Measurements from ENCODE around the gene MAGI2. TPM values are rescaled to one million over a fixed set of nuclear protein-coding genes. Genes with fewer than 3 reads are reported as not detected.

The MAGI2 gene
- 0.36 TPM for polyA plus RNA-seq (2012; ENCODE audit: low read depth, missing spikeins)

- no peak for TF ChIP-seq POLR2A (IDR thresholded peaks at IDR 0.05; ENCODE audit: low read depth, low read length)
- TF ChIP-seq PAX5 (IDR thresholded peaks at IDR 0.05; ENCODE audit: insufficient read depth, low read length, severe bottlenecking), result no peak
- no peak for TF ChIP-seq POU2F2 (IDR thresholded peaks at IDR 0.05; ENCODE audit: low read depth, low read length)
- TF ChIP-seq SPI1 (IDR thresholded peaks at IDR 0.05; ENCODE audit: low read depth, low read length), result no peak
- TF ChIP-seq POLR2AphosphoS5 (IDR thresholded peaks at IDR 0.05; ENCODE audit: low read depth, low read length), result no peak
- no peak for TF ChIP-seq TAF1 (IDR thresholded peaks at IDR 0.05; ENCODE audit: low read depth, low read length)
- FAIRE-seq (no peak), DNase-seq (ENCODE audit: insufficient read length, low spot score) (no peak)
Observed at GRCh38 chr7:79453558-79454360, at the start of gene MAGI2. MAGI2 (minus strand) TSS chr7:79453667; CDS start chr7:79453320, 347 bp downstream.

DNA sequence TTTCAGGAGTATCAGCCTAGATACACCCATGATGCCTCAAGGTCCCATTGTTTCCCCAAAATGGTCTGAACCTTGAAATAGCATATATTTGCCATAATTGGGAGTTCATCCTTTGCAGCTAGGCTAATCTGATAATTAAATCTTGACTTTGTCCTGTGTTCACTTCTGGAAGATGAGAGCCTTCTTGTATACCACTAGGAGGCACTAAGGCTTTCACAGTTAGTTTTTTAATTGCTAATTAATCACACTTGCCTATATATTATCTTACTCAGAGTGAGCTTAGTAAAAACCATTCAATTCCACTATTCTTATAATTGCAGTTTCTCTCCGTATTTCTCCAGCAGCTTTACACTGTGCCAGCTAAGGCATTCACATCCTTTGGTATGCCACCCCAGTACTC lies 48.7 kb upstream of the MAGI2 start:
- TF ChIP-seq POLR2A (IDR thresholded peaks at IDR 0.05; ENCODE audit: low read depth, low read length), result no peak
- no peak for TF ChIP-seq PAX5 (IDR thresholded peaks at IDR 0.05; ENCODE audit: insufficient read depth, low read length, severe bottlenecking)
- no peak for TF ChIP-seq POLR2AphosphoS5 (IDR thresholded peaks at IDR 0.05; ENCODE audit: low read depth, low read length)
- no peak for TF ChIP-seq TAF1 (IDR thresholded peaks at IDR 0.05; ENCODE audit: low read depth, low read length)
- no peak for TF ChIP-seq POU2F2 (IDR thresholded peaks at IDR 0.05; ENCODE audit: low read depth, low read length)
- no peak for TF ChIP-seq SPI1 (IDR thresholded peaks at IDR 0.05; ENCODE audit: low read depth, low read length)
- no peak for DNase-seq (ENCODE audit: insufficient read length, low spot score)
- no peak for FAIRE-seq

DNA sequence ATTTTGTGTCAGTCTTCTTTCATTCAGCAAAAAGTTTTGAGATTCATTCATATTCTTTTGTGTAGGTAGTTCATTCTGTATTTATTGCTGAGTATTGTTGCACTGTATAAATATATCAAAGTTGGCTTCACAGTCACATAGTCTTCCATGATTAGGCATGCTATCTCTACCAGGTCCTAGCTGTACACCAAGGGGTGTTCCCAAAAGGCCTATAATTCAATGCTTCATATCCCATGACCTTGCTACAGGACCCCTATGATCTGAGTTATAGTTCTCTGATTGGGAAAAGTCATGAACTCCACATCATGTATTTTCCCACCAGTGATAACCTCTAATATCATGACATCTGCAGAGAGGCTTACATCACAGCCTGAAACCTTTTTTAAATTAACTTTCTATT lies 47.3 kb upstream of the MAGI2 start:
- DNase-seq (ENCODE audit: insufficient read length, low spot score) (no peak), FAIRE-seq (no peak)
- TF ChIP-seq POLR2A (IDR thresholded peaks at IDR 0.05; ENCODE audit: low read depth, low read length) (no peak), SPI1 (IDR thresholded peaks at IDR 0.05; ENCODE audit: low read depth, low read length) (no peak), POLR2AphosphoS5 (IDR thresholded peaks at IDR 0.05; ENCODE audit: low read depth, low read length) (no peak), TAF1 (IDR thresholded peaks at IDR 0.05; ENCODE audit: low read depth, low read length) (no peak), PAX5 (IDR thresholded peaks at IDR 0.05; ENCODE audit: insufficient read depth, low read length, severe bottlenecking) (no peak), POU2F2 (IDR thresholded peaks at IDR 0.05; ENCODE audit: low read depth, low read length) (no peak)

GRCh38 chr7:79497728-79498127 lies 44.3 kb upstream of the MAGI2 start:
- DNase-seq (ENCODE audit: insufficient read length, low spot score) (no peak), FAIRE-seq (no peak)
- TF ChIP-seq PAX5 (IDR thresholded peaks at IDR 0.05; ENCODE audit: insufficient read depth, low read length, severe bottlenecking) (no peak), POLR2AphosphoS5 (IDR thresholded peaks at IDR 0.05; ENCODE audit: low read depth, low read length) (no peak), SPI1 (IDR thresholded peaks at IDR 0.05; ENCODE audit: low read depth, low read length) (no peak), POU2F2 (IDR thresholded peaks at IDR 0.05; ENCODE audit: low read depth, low read length) (no peak), POLR2A (IDR thresholded peaks at IDR 0.05; ENCODE audit: low read depth, low read length) (no peak), TAF1 (IDR thresholded peaks at IDR 0.05; ENCODE audit: low read depth, low read length) (no peak)

- FAIRE-seq (no peak), DNase-seq (ENCODE audit: insufficient read length, low spot score) (no peak)
- TF ChIP-seq TAF1 (IDR thresholded peaks at IDR 0.05; ENCODE audit: low read depth, low read length) (no peak), POU2F2 (IDR thresholded peaks at IDR 0.05; ENCODE audit: low read depth, low read length) (no peak), POLR2AphosphoS5 (IDR thresholded peaks at IDR 0.05; ENCODE audit: low read depth, low read length) (no peak), POLR2A (IDR thresholded peaks at IDR 0.05; ENCODE audit: low read depth, low read length) (no peak), SPI1 (IDR thresholded peaks at IDR 0.05; ENCODE audit: low read depth, low read length) (no peak), PAX5 (IDR thresholded peaks at IDR 0.05; ENCODE audit: insufficient read depth, low read length, severe bottlenecking) (no peak)
Observed at GRCh38 chr7:79495544-79496272, 42.2 kb upstream of the MAGI2 start.

DNA sequence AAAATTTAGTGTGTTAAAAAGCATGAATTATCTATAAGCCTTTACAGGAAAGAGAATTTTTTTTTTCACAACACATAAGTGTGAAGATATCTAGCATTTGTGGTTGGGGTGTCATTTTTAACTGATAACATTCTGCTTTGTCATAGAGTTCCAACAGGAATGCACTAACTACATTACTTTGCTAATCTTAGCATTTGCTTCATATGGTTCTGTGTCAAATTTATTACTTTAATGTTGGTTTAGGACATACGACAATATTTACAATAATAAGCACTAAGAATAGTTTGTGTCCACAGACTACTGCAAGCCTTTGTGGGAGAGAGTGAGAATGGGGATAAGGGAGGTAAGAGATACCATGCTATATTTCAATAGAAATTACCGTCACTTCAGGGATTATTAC lies 40.6 kb upstream of the MAGI2 start:
- no peak for FAIRE-seq
- no peak for TF ChIP-seq POLR2A (IDR thresholded peaks at IDR 0.05; ENCODE audit: low read depth, low read length)
- TF ChIP-seq POU2F2 (IDR thresholded peaks at IDR 0.05; ENCODE audit: low read depth, low read length), result no peak
- TF ChIP-seq PAX5 (IDR thresholded peaks at IDR 0.05; ENCODE audit: insufficient read depth, low read length, severe bottlenecking), result no peak
- TF ChIP-seq TAF1 (IDR thresholded peaks at IDR 0.05; ENCODE audit: low read depth, low read length), result no peak
- no peak for TF ChIP-seq SPI1 (IDR thresholded peaks at IDR 0.05; ENCODE audit: low read depth, low read length)
- no peak for TF ChIP-seq POLR2AphosphoS5 (IDR thresholded peaks at IDR 0.05; ENCODE audit: low read depth, low read length)
- no peak for DNase-seq (ENCODE audit: insufficient read length, low spot score)

DNA sequence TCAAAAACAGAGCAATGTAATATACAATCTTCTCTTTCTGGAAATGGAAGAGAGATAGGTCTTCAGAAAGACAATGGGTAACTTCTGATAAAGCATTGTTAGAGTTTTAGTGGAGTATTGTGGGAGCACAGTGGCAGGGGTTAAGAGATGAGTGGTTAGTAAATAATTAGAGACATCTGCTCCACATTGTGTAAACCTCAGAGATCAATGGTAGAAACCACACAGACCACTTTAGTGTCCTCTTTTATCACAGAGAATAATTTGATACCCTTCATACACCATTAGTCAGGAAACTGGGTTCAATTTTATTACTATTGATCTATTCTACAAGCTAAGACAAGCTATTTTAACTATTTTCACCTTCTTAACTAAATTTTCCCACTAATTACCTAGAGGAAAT lies 35.9 kb upstream of the MAGI2 start:
- TF ChIP-seq TAF1 (IDR thresholded peaks at IDR 0.05; ENCODE audit: low read depth, low read length) (no peak), SPI1 (IDR thresholded peaks at IDR 0.05; ENCODE audit: low read depth, low read length) (no peak), POU2F2 (IDR thresholded peaks at IDR 0.05; ENCODE audit: low read depth, low read length) (no peak), PAX5 (IDR thresholded peaks at IDR 0.05; ENCODE audit: insufficient read depth, low read length, severe bottlenecking) (no peak), POLR2A (IDR thresholded peaks at IDR 0.05; ENCODE audit: low read depth, low read length) (no peak), POLR2AphosphoS5 (IDR thresholded peaks at IDR 0.05; ENCODE audit: low read depth, low read length) (no peak)
- FAIRE-seq (no peak), DNase-seq (ENCODE audit: insufficient read length, low spot score) (no peak)

DNA sequence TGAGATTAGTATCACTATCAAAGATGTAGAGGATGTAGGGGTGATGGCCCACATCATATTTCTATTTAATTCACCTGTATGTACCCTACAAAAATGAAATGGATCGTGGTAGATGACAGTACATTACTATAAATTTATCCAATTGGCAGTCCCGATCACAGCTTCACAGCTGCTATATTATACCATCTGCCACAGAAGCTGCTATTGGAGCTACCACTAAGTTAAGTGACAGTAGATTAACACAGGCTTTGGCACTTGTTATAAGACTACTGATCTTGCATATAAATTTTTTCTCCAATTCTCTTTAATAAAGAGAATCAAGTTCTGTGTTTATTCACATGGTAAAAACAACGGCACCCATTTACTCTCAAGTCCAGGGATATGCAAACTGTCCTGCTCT lies 24.9 kb upstream of the MAGI2 start:
- TF ChIP-seq POLR2A (IDR thresholded peaks at IDR 0.05; ENCODE audit: low read depth, low read length) (no peak), SPI1 (IDR thresholded peaks at IDR 0.05; ENCODE audit: low read depth, low read length) (no peak), POU2F2 (IDR thresholded peaks at IDR 0.05; ENCODE audit: low read depth, low read length) (no peak), TAF1 (IDR thresholded peaks at IDR 0.05; ENCODE audit: low read depth, low read length) (no peak), PAX5 (IDR thresholded peaks at IDR 0.05; ENCODE audit: insufficient read depth, low read length, severe bottlenecking) (no peak), POLR2AphosphoS5 (IDR thresholded peaks at IDR 0.05; ENCODE audit: low read depth, low read length) (no peak)
- DNase-seq (ENCODE audit: insufficient read length, low spot score) (no peak), FAIRE-seq (no peak)

GRCh38 chr7:79475455-79475854 lies 22.0 kb upstream of the MAGI2 start:
- FAIRE-seq (no peak), DNase-seq (ENCODE audit: insufficient read length, low spot score) (no peak)
- no peak for TF ChIP-seq TAF1 (IDR thresholded peaks at IDR 0.05; ENCODE audit: low read depth, low read length)
- TF ChIP-seq SPI1 (IDR thresholded peaks at IDR 0.05; ENCODE audit: low read depth, low read length), result no peak
- no peak for TF ChIP-seq PAX5 (IDR thresholded peaks at IDR 0.05; ENCODE audit: insufficient read depth, low read length, severe bottlenecking)
- TF ChIP-seq POLR2AphosphoS5 (IDR thresholded peaks at IDR 0.05; ENCODE audit: low read depth, low read length), result no peak
- TF ChIP-seq POU2F2 (IDR thresholded peaks at IDR 0.05; ENCODE audit: low read depth, low read length), result no peak
- no peak for TF ChIP-seq POLR2A (IDR thresholded peaks at IDR 0.05; ENCODE audit: low read depth, low read length)

Data from GM12891 (cell line).